Measurements from ENCODE around the gene MIA.

GRCh38 chr19:40800997-40801377, 25.7 kb downstream of the MIA start:
- TF ChIP-seq EZH2 (IDR thresholded peaks at IDR 0.05; ENCODE audit: insufficient read depth, poor library complexity, severe bottlenecking) (no peak), EZH2phosphoT487 (IDR thresholded peaks at IDR 0.05; ENCODE audit: insufficient read depth, low read depth) (no peak)

All from GM23248 (cell line).